Measurements from ENCODE around the gene ACTN2.
A peak's percentile ranks its signal among the peaks of the same experiment; 100 is the strongest.

The ACTN2 gene

GRCh38 chr1:236691348-236691747 lies 5.0 kb downstream of the ACTN2 start:
- DNase-seq (ENCODE audit: low spot score): no peak

- DNase-seq (ENCODE audit: low spot score): no peak
Measured at GRCh38 chr1:236692128-236692527, 5.8 kb downstream of the ACTN2 start.

- peak; percentile 88 for DNase-seq (ENCODE audit: low spot score)
Measured at GRCh38 chr1:236692742-236693141, 6.4 kb downstream of the ACTN2 start.

GRCh38 chr1:236699366-236699765 lies 13.1 kb downstream of the ACTN2 start:
- DNase-seq (ENCODE audit: low spot score): no peak

- no peak for DNase-seq (ENCODE audit: low spot score)
Measured at GRCh38 chr1:236700903-236701302, 14.6 kb downstream of the ACTN2 start.

GRCh38 chr1:236701782-236702181 lies 15.5 kb downstream of the ACTN2 start:
- DNase-seq (ENCODE audit: low spot score): no peak

GRCh38 chr1:236702791-236703394 lies 16.6 kb downstream of the ACTN2 start:
- DNase-seq (ENCODE audit: low spot score): no peak

GRCh38 chr1:236705771-236706170 lies 19.5 kb downstream of the ACTN2 start:
- no peak for DNase-seq (ENCODE audit: low spot score)

- DNase-seq (ENCODE audit: low spot score): no peak
Measured at GRCh38 chr1:236706183-236706582, 19.9 kb downstream of the ACTN2 start.

- no peak for DNase-seq (ENCODE audit: low spot score)
Measured at GRCh38 chr1:236710328-236710892, 24.1 kb downstream of the ACTN2 start.

GRCh38 chr1:236716160-236716559 lies 29.9 kb downstream of the ACTN2 start:
- no peak for DNase-seq (ENCODE audit: low spot score)

GRCh38 chr1:236717811-236718210 lies 31.5 kb downstream of the ACTN2 start:
- no peak for DNase-seq (ENCODE audit: low spot score)

- DNase-seq (ENCODE audit: low spot score): no peak
Measured at GRCh38 chr1:236718328-236718727, 32.0 kb downstream of the ACTN2 start.

GRCh38 chr1:236720206-236720605 lies 33.9 kb downstream of the ACTN2 start:
- no peak for DNase-seq (ENCODE audit: low spot score)

GRCh38 chr1:236720611-236721010 lies 34.3 kb downstream of the ACTN2 start:
- no peak for DNase-seq (ENCODE audit: low spot score)

GRCh38 chr1:236724049-236724448 lies 37.8 kb downstream of the ACTN2 start:
- DNase-seq (ENCODE audit: low spot score): no peak

- DNase-seq (ENCODE audit: low spot score): no peak
Measured at GRCh38 chr1:236724506-236724905, 38.2 kb downstream of the ACTN2 start.

- DNase-seq (ENCODE audit: low spot score): no peak
Measured at GRCh38 chr1:236725668-236726067, 39.4 kb downstream of the ACTN2 start.

GRCh38 chr1:236727521-236727920 lies 41.2 kb downstream of the ACTN2 start:
- no peak for DNase-seq (ENCODE audit: low spot score)

- DNase-seq (ENCODE audit: low spot score): no peak
Measured at GRCh38 chr1:236728752-236729151, 42.5 kb downstream of the ACTN2 start.

GRCh38 chr1:236733653-236734052 lies 47.4 kb downstream of the ACTN2 start:
- no peak for DNase-seq (ENCODE audit: low spot score)

GRCh38 chr1:236734141-236734765 lies 48.0 kb downstream of the ACTN2 start:
- no peak for DNase-seq (ENCODE audit: low spot score)

- no peak for DNase-seq (ENCODE audit: low spot score)
Measured at GRCh38 chr1:236736761-236737160, 50.5 kb downstream of the ACTN2 start.

- no peak for DNase-seq (ENCODE audit: low spot score)
Measured at GRCh38 chr1:236741753-236742152, 55.5 kb downstream of the ACTN2 start.
